Common myeloid progenitor, CD34-positive (primary cell): ENCODE results near the gene UMAD1.
"Not testable (repeated sequence)": the region's sequence is repeated elsewhere in the genome, so short reads cannot be mapped to it uniquely, and the experiment has no call there.

Experiments used
- CTCF ChIA-PET: fragments of 350-600 bp; sonication (Branson Sonifier 250); formaldehyde crosslinking; loops from one replicate; lab custom pipeline; 2021; ENCODE audit warnings: antibody characterized with exemption; lab: Charles Lee
- POLR2A ChIA-PET: fragments of 350-600 bp; sonication (Branson Sonifier 250); formaldehyde crosslinking; loops from one replicate; lab custom pipeline; 2021; ENCODE audit warnings: antibody characterized with exemption; lab: Charles Lee
- DNase-seq, 3 donors: peaks; one replicate each; pipeline versions ENCODE4 v3.0.0 to v3.0.0-alpha.2; 2013
- H3K27ac ChIP-seq, 2 experiments: 1 replicate in 1 of 2; 2 replicates in 1 of 2; pipeline ENCODE4 v1.7.0; 2013; ENCODE audit warnings: inconsistent platforms in 2 of 2, low read length in 2 of 2, mild to moderate bottlenecking in 2 of 2, low read depth in 1 of 2, moderate library complexity in 1 of 2; ENCODE audit not compliant: severe bottlenecking in 2 of 2, insufficient read depth in 1 of 2, poor library complexity in 1 of 2
- H3K27me3 ChIP-seq, 5 experiments: replicated peaks in 2 of 5; 1 replicate in 3 of 5; 2 replicates in 2 of 5; pipeline versions ENCODE4 v1.6.1 to v1.7.0; 2013; ENCODE audit warnings: low read length in 4 of 5, mild to moderate bottlenecking in 2 of 5, moderate library complexity in 2 of 5, inconsistent platforms in 1 of 5; ENCODE audit not compliant: insufficient read depth in 5 of 5, control insufficient read depth in 4 of 5
- H3K36me3 ChIP-seq, 4 experiments: 1 replicate in 2 of 4; 2 replicates in 2 of 4; pipeline versions ENCODE4 v1.6.1 to v1.7.0; 2013; ENCODE audit warnings: low read length in 3 of 4, control low read depth in 1 of 4, mild to moderate bottlenecking in 1 of 4; ENCODE audit not compliant: control insufficient read depth in 4 of 4, insufficient read depth in 4 of 4
- H3K4me1 ChIP-seq, 4 experiments: 1 replicate in 3 of 4; 2 replicates in 1 of 4; pipeline versions ENCODE4 v1.6.1 to v1.7.1; 2013; ENCODE audit warnings: low read length in 3 of 4, mild to moderate bottlenecking in 3 of 4, control low read depth in 1 of 4, inconsistent platforms in 1 of 4, moderate library complexity in 1 of 4; ENCODE audit not compliant: control insufficient read depth in 4 of 4, insufficient read depth in 4 of 4; ENCODE audit errors: control extremely low read depth in 1 of 4
- H3K4me3 ChIP-seq, 7 experiments: 1 replicate in 4 of 7; 2 replicates in 3 of 7; pipeline versions ENCODE4 v1.5.1 to v1.7.0; 2013; ENCODE audit warnings: mild to moderate bottlenecking in 7 of 7, low read length in 6 of 7, moderate library complexity in 6 of 7, inconsistent platforms in 2 of 7, low read depth in 2 of 7, control low read depth in 1 of 7; ENCODE audit not compliant: insufficient read depth in 4 of 7, control insufficient read depth in 1 of 7; ENCODE audit errors: extremely low read depth in 1 of 7
- H3K9me3 ChIP-seq, 5 experiments: 1 replicate in 4 of 5; 2 replicates in 1 of 5; pipeline versions ENCODE4 v1.6.1 to v1.7.1; 2013; ENCODE audit warnings: low read length in 4 of 5, mild to moderate bottlenecking in 2 of 5, inconsistent platforms in 1 of 5, low read depth in 1 of 5, moderate library complexity in 1 of 5; ENCODE audit not compliant: control insufficient read depth in 4 of 5, insufficient read depth in 2 of 5; ENCODE audit errors: control extremely low read depth in 1 of 5
- WGBS: methylation state at CpG from one replicate; pipeline ENCODE4 v1.1.5; 2013; ENCODE audit not compliant: insufficient coverage; 5-methylcytosine and 5-hydroxymethylcytosine counted together

Gene UMAD1

GRCh38 chr7:7802531-7802930 lies 162.0 kb downstream of the UMAD1 start:
- Histone ChIP-seq H3K27me3 (no peaks in the 10 kb centered on the region), H3K36me3 (no peaks in the 10 kb centered on the region), H3K27ac (no peak overlapping the region), H3K4me1 (peaks cover 0 to 7% (median 0%) of the 10 kb centered on the region in 4 experiments), H3K4me3 (no peak overlapping the region), H3K9me3 (no peaks in the 10 kb centered on the region)
- POLR2A ChIA-PET = no interaction called here
- no CpG with 5 or more reads among the region's 2 CpGs for WGBS
- no peak for DNase-seq
- CTCF ChIA-PET = no interaction called here

- ChIA-PET CTCF (no interaction called here), POLR2A (no interaction called here)
- 100% methylated on average over 1 of the region's 3 CpGs for WGBS
- Histone ChIP-seq H3K4me1 (peaks cover 0 to 7% (median 0%) of the 10 kb centered on the region in 4 experiments), H3K9me3 (no peaks in the 10 kb centered on the region), H3K27me3 (no peaks in the 10 kb centered on the region), H3K27ac (no peak overlapping the region), H3K36me3 (no peaks in the 10 kb centered on the region), H3K4me3 (no peak overlapping the region)
- no peak for DNase-seq
Observed at GRCh38 chr7:7803715-7804178, 163.2 kb downstream of the UMAD1 start.

GRCh38 chr7:7804822-7805221 lies 164.3 kb downstream of the UMAD1 start:
- H3K27me3 ChIP-seq, H3K36me3 ChIP-seq, H3K4me1 ChIP-seq, DNase-seq, H3K9me3 ChIP-seq, H3K27ac ChIP-seq, H3K4me3 ChIP-seq, POLR2A ChIA-PET, CTCF ChIA-PET: not testable (repeated sequence)
- 100% methylated on average over 3 of the region's 9 CpGs for WGBS

- Histone ChIP-seq H3K27ac (no peak overlapping the region), H3K36me3 (no peaks in the 10 kb centered on the region), H3K27me3 (no peaks in the 10 kb centered on the region), H3K9me3 (no peaks in the 10 kb centered on the region), H3K4me3 (no peak overlapping the region), H3K4me1 (peaks cover 0 to 7% (median 0%) of the 10 kb centered on the region in 4 experiments)
- DNase-seq = no peak
- CTCF ChIA-PET = no interaction called here
- WGBS = 88% methylated on average over 1 of the region's 2 CpGs
- POLR2A ChIA-PET = no interaction called here
Observed at GRCh38 chr7:7805511-7806153, 165.1 kb downstream of the UMAD1 start.

GRCh38 chr7:7808156-7808555 lies 167.6 kb downstream of the UMAD1 start:
- CTCF ChIA-PET = interaction anchor here (1.0 kb wide), 1 partner anchor 155 kb away, joined by 3 read pairs; no protein-coding TSS in a partner anchor
- H3K4me1 ChIP-seq = peaks cover 0 to 9% (median 0%) of the 10 kb centered on the region in 4 experiments
- H3K27ac ChIP-seq = no peak overlapping the region
- no peaks in the 10 kb centered on the region for H3K27me3 ChIP-seq
- POLR2A ChIA-PET = no interaction called here
- H3K4me3 ChIP-seq = no peak overlapping the region
- H3K36me3 ChIP-seq = no peaks in the 10 kb centered on the region
- WGBS = 100% methylated on average over 2 of the region's 4 CpGs
- H3K9me3 ChIP-seq = no peaks in the 10 kb centered on the region
- no peak for DNase-seq

- Histone ChIP-seq H3K4me3 (no peak overlapping the region), H3K36me3 (no peaks in the 10 kb centered on the region), H3K27me3 (no peaks in the 10 kb centered on the region), H3K4me1 (peaks cover 0 to 9% (median 0%) of the 10 kb centered on the region in 4 experiments), H3K9me3 (no peaks in the 10 kb centered on the region), H3K27ac (no peak overlapping the region)
- CTCF ChIA-PET = interaction anchor here (1.0 kb wide), 1 partner anchor 154 kb away, joined by 3 read pairs; no protein-coding TSS in a partner anchor
- POLR2A ChIA-PET = no interaction called here
- WGBS = no CpG with 5 or more reads among the region's 1 CpG
- DNase-seq = no peak
Observed at GRCh38 chr7:7808626-7809025, 168.1 kb downstream of the UMAD1 start.

- POLR2A ChIA-PET = no interaction called here
- WGBS = 100% methylated on average over 1 of the region's 1 CpG
- no peak for DNase-seq
- H3K27ac ChIP-seq = no peak overlapping the region
- H3K9me3 ChIP-seq = peaks cover 0 to 5% (median 0%) of the 10 kb centered on the region in 5 experiments
- H3K4me1 ChIP-seq = peaks cover 0 to 10% (median under 1%) of the 10 kb centered on the region in 4 experiments
- CTCF ChIA-PET = no interaction called here
- H3K4me3 ChIP-seq = no peak overlapping the region
- peaks cover 0 to 3% (median 0%) of the 10 kb centered on the region in 4 experiments for H3K36me3 ChIP-seq
- H3K27me3 ChIP-seq = no peaks in the 10 kb centered on the region
Observed at GRCh38 chr7:7810380-7810779, 169.8 kb downstream of the UMAD1 start.
